Measurements from ENCODE around the gene TFAP2B. TPM values are rescaled to one million over a fixed set of nuclear protein-coding genes. Genes with fewer than 3 reads are reported as not detected.

Gene TFAP2B
- total RNA-seq, 1 experiment from 2014 or later: not detected

GRCh38 chr6:50840811-50841192 lies 22.1 kb downstream of the TFAP2B start:
- CTCF ChIA-PET: no interaction called here
- no TSS peak for BruUV-seq (replicated peaks)
- H3K4me1 Mint-ChIP-seq (ENCODE audit: low read depth, unreplicated experiment): no peaks in the 10 kb centered on the region
- H3K4me3 Mint-ChIP-seq (ENCODE audit: low read depth, unreplicated experiment): no peak overlapping the region
- peaks cover 27% of the 10 kb centered on the region for H3K27me3 Mint-ChIP-seq (ENCODE audit: unreplicated experiment)
- no peaks in the 10 kb centered on the region for H3K9me3 Mint-ChIP-seq (ENCODE audit: low read depth, unreplicated experiment)
- no peak for DNase-seq
- TF ChIP-seq, protein P1, sequence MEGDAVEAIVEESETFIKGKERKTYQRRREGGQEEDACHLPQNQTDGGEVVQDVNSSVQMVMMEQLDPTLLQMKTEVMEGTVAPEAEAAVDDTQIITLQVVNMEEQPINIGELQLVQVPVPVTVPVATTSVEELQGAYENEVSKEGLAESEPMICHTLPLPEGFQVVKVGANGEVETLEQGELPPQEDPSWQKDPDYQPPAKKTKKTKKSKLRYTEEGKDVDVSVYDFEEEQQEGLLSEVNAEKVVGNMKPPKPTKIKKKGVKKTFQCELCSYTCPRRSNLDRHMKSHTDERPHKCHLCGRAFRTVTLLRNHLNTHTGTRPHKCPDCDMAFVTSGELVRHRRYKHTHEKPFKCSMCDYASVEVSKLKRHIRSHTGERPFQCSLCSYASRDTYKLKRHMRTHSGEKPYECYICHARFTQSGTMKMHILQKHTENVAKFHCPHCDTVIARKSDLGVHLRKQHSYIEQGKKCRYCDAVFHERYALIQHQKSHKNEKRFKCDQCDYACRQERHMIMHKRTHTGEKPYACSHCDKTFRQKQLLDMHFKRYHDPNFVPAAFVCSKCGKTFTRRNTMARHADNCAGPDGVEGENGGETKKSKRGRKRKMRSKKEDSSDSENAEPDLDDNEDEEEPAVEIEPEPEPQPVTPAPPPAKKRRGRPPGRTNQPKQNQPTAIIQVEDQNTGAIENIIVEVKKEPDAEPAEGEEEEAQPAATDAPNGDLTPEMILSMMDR (IDR thresholded peaks at IDR 0.05; ENCODE audit: unreplicated experiment): no peak
- H3K36me3 Mint-ChIP-seq (ENCODE audit: insufficient read depth, unreplicated experiment): no peaks in the 10 kb centered on the region
- intact Hi-C loops (cut with micrococcal nuclease; ENCODE audit: unreplicated experiment): no loop called here
- no peak overlapping the region for H3K27ac Mint-ChIP-seq (ENCODE audit: unreplicated experiment)

- H3K27ac Mint-ChIP-seq (ENCODE audit: unreplicated experiment): no peak overlapping the region
- intact Hi-C loops (cut with micrococcal nuclease; ENCODE audit: unreplicated experiment): no loop called here
- DNase-seq: no peak
- H3K4me1 Mint-ChIP-seq (ENCODE audit: low read depth, unreplicated experiment): no peaks in the 10 kb centered on the region
- no peaks in the 10 kb centered on the region for H3K36me3 Mint-ChIP-seq (ENCODE audit: insufficient read depth, unreplicated experiment)
- H3K4me3 Mint-ChIP-seq (ENCODE audit: low read depth, unreplicated experiment): no peak overlapping the region
- no TSS peak for BruUV-seq (replicated peaks)
- H3K27me3 Mint-ChIP-seq (ENCODE audit: unreplicated experiment): peaks cover 33% of the 10 kb centered on the region
- no peaks in the 10 kb centered on the region for H3K9me3 Mint-ChIP-seq (ENCODE audit: low read depth, unreplicated experiment)
- CTCF ChIA-PET: no interaction called here
- TF ChIP-seq, protein P1 (IDR thresholded peaks at IDR 0.05; ENCODE audit: unreplicated experiment): no peak
Measured at GRCh38 chr6:50842446-50842845, 23.8 kb downstream of the TFAP2B start.

- no peak overlapping the region for H3K4me3 Mint-ChIP-seq (ENCODE audit: low read depth, unreplicated experiment)
- CTCF ChIA-PET: no interaction called here
Measured at GRCh38 chr6:50842861-50843384, 24.3 kb downstream of the TFAP2B start.

DNA sequence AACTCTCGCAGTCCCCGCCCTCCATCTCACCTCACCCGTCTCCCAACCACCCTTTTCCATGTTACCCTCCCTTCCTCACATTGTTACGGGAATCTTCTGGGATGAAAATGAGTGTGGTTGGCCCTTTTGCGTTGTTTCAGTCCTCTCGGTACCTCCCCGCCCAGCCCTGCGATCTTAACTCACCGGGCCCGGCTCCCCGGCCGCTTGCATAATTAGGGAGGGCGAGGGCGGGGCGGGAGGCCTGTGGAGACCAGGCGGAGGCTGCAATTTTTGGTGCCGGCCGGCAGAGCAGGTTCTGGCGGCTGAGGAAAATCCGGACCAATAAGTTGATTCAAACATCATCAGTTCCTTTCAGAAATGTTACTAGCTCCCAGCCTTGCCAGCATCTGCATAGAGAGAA lies 25.2 kb downstream of the TFAP2B start:
- Mint-ChIP-seq H3K9me3 (ENCODE audit: low read depth, unreplicated experiment) (no peaks in the 10 kb centered on the region), H3K4me3 (ENCODE audit: low read depth, unreplicated experiment) (no peak overlapping the region), H3K27ac (ENCODE audit: unreplicated experiment) (no peak overlapping the region), H3K27me3 (ENCODE audit: unreplicated experiment) (peaks cover 33% of the 10 kb centered on the region), H3K4me1 (ENCODE audit: low read depth, unreplicated experiment) (no peaks in the 10 kb centered on the region), H3K36me3 (ENCODE audit: insufficient read depth, unreplicated experiment) (no peaks in the 10 kb centered on the region)
- TF ChIP-seq, protein P1 (IDR thresholded peaks at IDR 0.05; ENCODE audit: unreplicated experiment): no peak
- no peak for DNase-seq
- no TSS peak for BruUV-seq (replicated peaks)
- CTCF ChIA-PET: no interaction called here
- intact Hi-C loops (cut with micrococcal nuclease; ENCODE audit: unreplicated experiment): no loop called here

More at GRCh38 chr6:50842861-50843384, 24.3 kb downstream of the TFAP2B start:
- Mint-ChIP-seq H3K36me3 (ENCODE audit: insufficient read depth, unreplicated experiment) (no peaks in the 10 kb centered on the region), H3K27ac (ENCODE audit: unreplicated experiment) (no peak overlapping the region), H3K9me3 (ENCODE audit: low read depth, unreplicated experiment) (no peaks in the 10 kb centered on the region), H3K27me3 (ENCODE audit: unreplicated experiment) (peaks cover 33% of the 10 kb centered on the region), H3K4me1 (ENCODE audit: low read depth, unreplicated experiment) (no peaks in the 10 kb centered on the region)
- TF ChIP-seq, protein P1 (IDR thresholded peaks at IDR 0.05; ENCODE audit: unreplicated experiment): no peak
- intact Hi-C loops (cut with micrococcal nuclease; ENCODE audit: unreplicated experiment): no loop called here
- no TSS peak for BruUV-seq (replicated peaks)
- DNase-seq: no peak
